ENCODE results near the gene CLEC2A.

Gene CLEC2A

GRCh38 chr12:9931245-9931644 lies 925 bp downstream of the CLEC2A start:
- no peak for DNase-seq

DNA sequence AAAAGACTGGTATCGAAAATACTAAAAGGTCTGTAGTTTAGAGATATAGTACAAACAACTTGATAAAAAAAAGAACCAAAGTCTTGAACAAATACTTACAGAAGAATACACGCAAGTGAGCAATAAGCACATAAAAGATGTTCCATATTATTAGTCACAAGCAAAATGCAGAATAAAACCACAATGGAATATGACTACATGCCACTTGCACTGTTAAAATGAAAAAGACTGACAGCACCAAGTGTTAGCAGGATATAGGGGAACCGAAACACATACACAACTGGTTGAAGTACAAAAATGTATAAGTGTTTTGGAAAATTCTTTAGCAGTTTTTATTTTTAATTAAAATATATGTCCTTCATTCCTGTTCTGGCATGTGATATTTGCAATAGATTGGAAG lies 3.6 kb downstream of the CLEC2A start:
- DNase-seq = no peak

DNA sequence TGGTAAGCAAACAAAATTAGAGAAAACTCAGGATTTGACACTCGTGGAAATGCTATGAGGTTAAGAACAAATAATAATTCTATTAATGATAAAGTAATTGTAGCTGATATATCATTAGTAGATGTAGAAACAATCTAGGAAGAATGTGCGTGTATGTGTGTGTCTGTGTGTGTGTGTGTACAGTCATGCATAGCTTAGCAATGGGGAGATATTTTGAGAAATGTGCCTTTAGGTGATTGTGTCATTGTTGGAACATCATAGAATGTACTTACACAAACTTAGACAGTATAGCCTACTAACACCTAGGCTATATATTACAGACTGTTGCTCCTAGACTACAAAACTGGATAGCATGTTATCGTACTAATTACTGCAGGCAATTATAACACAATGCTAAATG lies 5.3 kb downstream of the CLEC2A start:
- DNase-seq = no peak

DNA sequence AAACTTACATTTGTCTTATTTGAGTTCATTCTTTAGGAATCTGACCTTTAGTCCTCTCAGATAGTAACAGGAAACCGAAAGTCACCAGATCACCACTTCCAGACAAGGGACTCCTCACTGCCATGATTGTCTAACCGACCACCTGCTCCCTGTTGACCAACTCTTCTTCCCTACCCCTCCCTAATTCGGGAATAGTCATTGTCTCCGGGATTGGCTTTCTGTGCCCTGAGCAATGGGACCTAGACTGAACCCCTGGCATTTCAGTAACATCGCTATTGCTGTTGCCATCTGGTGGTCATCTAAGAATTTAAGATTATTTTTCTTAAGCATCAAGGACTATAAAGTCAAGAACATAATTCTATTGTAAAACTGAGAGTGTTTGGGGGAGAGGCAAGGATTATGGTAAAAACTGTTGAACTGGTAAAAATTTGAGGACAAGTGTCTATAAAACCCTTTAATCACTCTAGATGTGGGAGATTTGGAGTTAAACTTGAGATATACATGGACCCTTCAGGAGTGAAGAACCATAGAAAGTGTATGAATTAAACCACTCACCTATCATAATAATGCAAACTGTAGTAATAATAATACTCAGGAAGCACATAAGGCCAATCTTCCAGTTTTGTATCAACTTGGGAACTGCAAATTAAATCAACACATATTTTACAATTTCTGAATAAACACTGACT lies 6.3 kb downstream of the CLEC2A start:
- DNase-seq = no peak

DNA sequence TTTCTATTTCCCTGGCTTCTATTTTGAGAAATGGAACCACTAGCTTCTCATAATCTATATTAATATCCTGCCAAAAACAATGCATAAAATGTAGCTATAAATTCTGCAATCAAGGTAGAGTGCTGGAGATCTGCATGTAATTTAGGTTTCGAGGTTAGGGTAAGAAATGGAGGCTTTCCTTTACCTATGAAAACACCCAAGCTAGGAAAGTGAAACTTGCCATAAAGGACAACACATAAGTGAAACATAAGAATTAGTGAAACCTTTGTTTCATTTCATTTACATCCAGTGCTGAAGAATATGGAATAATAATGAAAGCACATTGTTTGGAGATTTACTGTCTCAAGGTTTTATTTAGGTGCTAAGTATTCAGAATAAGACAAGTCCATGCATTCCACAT lies 9.7 kb downstream of the CLEC2A start:
- DNase-seq = no peak

DNA sequence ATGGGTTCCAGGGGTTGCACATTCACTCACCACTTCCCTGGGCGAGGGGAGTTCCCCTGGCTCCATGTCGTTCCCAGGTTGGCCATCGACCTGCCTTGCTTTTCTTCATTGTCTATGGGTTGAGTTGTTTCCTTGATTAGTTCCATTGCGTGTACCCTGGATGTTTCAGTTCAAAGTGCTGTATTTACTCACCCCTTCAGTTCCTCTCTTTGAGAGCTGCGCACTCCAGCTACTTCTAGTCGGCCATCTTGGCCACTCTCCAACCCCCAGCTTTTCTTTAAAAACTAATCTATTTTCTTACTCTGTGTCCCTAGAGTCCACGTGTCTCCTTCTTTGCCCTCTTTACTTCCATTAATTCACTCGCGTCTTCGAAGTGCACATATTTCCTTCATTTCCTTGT lies 11.7 kb downstream of the CLEC2A start:
- DNase-seq = no peak

DNA sequence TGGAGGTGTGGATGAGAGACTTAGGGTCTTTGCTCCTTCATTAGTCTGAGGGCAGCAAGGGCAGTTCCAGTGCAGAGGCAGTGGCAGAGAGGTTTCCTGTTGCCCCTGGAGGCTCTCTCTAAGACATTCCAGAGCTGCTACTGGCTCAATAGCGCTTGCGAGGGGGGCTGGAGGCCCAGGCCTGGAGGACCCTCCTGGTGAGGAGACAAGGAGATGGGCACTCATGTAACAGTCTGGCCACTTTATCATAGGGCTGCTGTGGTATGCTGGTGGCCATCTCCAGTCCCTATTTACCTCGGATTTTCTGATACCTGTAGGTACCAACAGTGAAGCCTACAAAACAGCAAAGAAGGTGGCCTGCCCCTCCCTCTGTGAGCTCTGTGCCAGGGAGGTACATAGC lies 12.7 kb downstream of the CLEC2A start:
- no peak for DNase-seq

- DNase-seq = no peak
Observed at GRCh38 chr12:9911708-9912107, 20.5 kb downstream of the CLEC2A start.

- DNase-seq = no peak
Observed at GRCh38 chr12:9910716-9911421, 21.3 kb downstream of the CLEC2A start.

GRCh38 chr12:9909724-9910123 lies 22.4 kb downstream of the CLEC2A start:
- DNase-seq = no peak

- no peak for DNase-seq
Observed at GRCh38 chr12:9908350-9908749, 23.8 kb downstream of the CLEC2A start.

- no peak for DNase-seq
Observed at GRCh38 chr12:9907769-9908168, 24.4 kb downstream of the CLEC2A start.

- peak in 1 of 2 experiments; percentile 47 for DNase-seq
Observed at GRCh38 chr12:9906873-9907272, 25.3 kb downstream of the CLEC2A start.

- DNase-seq = no peak
Observed at GRCh38 chr12:9902539-9903228, 29.5 kb downstream of the CLEC2A start.

DNA sequence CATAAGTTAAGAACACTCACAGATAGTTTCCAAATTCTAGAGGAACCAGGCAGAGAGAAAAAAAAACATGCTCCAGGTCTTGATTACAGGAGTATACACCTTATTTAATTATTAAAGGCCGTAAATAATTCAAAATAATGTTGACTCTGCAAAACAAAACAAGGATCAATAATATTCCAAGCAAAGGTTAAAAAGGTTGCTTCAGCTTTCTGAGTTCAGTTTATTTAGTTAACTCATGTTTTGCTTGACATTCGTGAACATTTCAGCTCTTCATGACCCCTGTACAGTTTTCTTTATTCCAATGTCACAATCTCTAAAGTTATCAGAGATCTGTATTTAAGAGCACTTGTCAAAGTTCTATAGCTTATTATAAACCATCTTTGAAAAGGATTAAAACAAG lies 31.2 kb downstream of the CLEC2A start:
- no peak for DNase-seq

DNA sequence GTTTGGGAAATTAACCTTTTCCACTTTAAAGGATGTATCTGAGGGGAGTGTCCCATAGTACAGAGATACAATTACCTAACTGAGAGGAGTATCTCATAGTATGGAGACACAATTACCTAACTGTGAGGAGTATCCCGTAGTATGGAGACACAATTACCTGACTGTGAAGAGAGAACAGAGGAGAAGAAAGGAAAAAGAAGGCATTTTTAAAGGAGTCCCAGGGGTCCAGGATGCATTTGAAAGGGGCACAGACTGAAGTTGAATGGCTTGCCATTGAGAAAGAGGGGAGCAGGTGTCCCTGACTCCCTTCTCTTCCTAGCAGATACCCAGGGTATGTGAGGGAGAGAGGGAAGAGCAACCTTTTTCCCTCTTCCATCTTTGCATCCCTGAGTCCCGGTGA lies 33.0 kb downstream of the CLEC2A start:
- no peak for DNase-seq

GRCh38 chr12:9897535-9897934 lies 34.6 kb downstream of the CLEC2A start:
- DNase-seq = no peak

- no peak for DNase-seq
Observed at GRCh38 chr12:9895215-9895971, 36.8 kb downstream of the CLEC2A start.

GRCh38 chr12:9888665-9889273 lies 43.4 kb downstream of the CLEC2A start:
- no peak for DNase-seq

- no peak for DNase-seq
Observed at GRCh38 chr12:9883175-9883574, 49.0 kb downstream of the CLEC2A start.

DNA sequence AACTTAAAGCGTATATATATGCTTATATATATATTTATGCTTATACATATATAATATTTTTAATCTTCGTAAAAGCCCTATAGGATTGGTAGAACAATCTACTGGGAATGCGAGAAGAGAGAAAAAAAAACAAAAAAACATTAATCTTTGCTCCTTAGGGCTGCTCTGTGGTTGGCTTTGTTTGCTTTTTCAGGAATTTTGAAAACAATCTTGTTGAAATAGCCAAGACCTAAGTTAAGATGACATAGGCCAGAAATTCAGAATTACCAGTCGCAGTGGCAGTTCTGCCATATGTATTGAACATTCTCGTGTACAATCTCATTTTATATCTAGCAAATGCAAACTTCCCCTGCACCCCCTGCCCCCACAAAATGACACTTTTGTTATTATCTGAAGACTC lies 50.2 kb downstream of the CLEC2A start:
- DNase-seq = no peak

DNA sequence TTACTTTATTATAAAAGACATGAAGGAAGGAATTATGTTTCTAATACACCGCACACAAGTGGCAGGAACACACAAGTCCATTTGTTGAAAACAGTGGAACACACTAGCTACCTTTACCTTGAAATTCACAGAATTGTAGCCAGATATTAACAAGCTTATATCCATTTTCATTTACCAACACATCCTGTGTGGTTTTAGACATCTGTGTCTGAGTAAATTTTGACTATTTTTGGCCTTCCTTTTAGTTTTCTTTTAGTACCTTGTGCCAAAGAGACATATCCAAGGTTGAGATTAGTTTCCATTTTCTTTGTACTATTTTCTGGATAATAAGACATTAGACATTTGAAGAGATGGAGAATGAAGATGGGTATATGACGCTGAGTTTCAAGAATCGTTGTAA lies 50.9 kb downstream of the CLEC2A start, which contains the start of gene KLRF2:
KLRF2 (plus strand) TSS at position 244 of the 400 bp plus-strand sequence; CDS start at position 351, 107 bp downstream.
- DNase-seq = no peak
